Hematopoietic multipotent progenitor cell treated with erythropoietin and hydrocortisone succinate and interleukin-3 and kit ligand, for 17 days (in vitro differentiated cells): ENCODE data around the gene ADAMTS17.

Experiments
- DNase-seq: peaks from one replicate; pipeline ENCODE4 v3.0.0-alpha.2; 2015; ENCODE audit warnings: low spot score

Gene ADAMTS17

DNA sequence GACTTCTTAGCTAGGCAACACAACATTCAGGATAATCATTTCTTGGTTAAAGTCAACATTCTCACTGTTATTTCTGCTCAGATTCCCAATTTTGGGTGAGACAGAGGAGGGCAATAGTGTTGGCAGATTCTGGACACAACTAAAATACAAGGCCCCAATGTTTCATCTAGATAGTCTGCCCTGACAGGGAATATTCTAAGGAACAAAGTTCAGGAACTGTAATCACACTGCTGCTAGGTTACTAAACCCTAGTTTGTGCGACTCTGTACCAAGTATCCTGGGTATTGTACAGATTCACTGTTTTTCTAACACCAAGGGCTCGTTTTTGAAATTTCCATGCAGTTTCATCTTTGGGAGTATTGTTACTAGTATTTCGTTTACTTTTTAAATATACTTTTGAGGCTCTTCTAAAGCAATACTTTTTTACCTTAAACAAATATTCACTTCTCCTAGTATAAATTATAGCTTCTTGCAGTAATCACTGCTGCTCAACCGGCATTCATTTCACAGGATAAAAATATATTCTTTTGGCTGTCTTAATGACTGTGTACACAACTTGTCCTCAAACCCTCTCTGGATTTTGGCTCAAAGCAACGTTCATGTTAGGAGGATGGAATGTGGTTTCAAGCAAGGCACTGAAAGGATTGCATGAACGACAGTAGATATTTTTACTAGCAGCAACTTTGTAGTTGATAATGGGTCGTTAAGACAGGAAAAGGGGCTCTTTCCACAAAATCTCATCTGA lies 167.4 kb downstream of the ADAMTS17 start:
- no peak for DNase-seq

DNA sequence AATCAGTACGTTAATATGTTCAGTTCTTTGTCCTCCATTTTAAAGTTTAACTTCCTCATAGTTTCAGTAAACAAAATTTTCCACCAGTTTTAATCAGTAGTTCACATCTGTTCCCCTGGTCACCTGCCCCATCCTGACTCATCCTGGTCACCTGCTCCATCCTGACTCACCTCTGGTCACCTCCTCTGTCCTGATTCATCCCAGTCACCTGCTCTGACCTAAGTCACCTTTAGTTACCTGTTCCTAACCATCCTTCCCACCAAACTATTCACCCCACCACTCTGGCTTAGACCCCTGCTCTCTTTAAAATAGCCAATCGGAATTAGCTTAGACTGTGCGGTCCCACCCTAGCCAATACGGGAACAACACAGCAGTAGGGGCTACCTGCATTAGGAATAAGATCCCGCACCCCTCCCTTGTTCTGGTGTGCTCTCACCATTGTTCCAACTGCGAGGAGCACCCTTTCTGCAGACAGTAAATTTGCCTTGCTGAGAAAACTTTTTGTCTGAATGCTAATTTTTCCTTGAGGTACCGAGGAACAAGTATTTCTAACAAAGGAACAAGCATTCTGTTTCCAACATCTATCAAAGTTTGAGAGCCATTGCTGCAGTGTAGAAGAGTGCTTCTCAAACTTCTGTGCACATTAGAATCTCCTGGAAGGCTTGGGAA lies 169.3 kb downstream of the ADAMTS17 start:
- no peak for DNase-seq

DNA sequence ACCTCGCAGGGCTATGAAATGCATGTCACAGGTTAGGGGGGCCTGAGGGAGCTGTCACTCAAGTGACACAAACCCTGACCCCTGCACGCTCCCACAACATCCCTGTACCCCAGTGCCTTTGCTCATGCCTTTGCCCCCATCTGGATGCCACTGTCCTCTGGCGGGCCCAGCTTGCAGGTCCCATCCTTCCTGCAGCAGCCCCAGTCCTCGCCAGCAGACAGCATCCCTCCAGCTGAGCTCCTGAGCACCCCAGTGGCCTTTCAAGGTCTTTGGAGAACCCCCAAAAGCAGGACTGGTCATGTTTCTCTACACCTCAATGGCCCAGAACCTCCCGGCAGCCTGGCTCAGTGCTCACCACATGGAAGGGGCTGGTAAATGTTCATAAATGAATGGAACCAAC lies 170.4 kb downstream of the ADAMTS17 start:
- DNase-seq = no peak

DNA sequence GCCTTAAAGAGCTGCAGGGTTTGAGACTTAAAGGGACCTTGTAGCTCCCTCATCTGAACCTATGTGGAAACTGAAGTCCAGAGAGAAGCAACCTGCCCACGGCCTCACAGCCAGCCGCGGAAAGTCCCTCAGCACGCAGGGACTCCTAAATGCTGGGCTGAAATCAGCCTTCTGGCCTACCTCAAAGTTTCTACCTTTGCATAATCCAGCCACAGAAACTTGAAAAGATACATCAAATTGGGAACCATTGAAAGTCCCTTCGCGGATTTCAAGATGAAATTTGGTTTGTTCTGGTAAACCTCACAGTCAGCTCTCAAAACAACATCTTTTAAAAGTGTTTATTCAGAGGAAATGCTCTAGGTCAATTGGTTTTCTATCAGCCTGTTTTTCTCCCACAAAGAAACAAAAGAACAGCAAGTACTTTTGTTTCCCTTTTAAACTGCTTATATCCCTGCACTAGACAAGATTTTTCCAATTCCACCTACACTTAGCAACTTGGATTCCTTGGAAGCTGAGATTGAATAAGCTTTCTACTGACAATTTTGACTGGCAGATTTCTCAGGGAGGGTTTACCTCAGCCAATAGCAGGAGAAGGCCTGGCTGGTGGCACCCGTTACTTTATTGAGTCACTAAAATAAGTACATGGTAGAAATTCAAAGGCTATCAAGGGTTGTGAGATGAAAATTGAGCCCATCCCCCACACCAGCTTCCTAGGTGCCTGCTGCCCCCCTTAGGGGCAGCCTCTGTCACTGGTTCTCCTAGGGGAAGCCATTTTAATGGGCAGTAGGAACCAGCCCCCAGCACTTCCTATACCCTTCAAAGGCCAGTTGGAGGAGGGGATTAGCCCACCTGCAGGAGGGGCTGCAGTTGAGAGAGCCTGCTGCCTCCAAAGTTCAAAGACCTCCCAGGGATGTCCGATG lies 171.2 kb downstream of the ADAMTS17 start:
- DNase-seq = no peak

DNA sequence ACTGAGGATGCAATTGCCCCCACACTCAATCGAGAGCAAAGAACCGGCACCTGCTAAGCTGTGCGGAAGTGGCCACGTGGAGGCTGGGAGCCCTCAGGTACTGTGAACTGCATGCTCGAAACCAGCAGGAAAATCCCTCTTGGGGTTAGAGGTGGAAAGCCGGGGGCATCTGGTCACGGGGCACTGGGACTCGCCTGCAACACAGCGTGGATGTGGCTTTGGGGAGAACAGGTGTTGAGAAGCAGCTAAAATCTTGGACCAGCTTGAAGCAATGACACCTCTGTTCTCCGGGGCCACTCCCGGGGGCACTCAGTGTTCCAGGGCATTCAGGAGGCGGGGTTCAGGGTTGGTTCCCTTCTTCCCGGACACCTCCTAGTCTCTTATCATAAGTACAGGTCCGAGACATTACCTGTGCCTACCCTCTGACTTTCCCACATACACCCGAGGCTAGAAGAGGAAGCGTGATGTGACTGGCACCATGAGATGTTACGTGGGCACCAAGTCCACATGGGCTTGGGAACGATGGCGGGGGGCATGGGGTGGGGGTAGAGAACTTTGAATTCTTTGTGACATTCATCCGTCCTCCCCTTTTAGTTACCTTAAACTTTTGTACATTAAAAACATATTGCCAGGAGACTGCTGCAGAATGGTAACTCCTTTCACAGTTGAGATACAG lies 172.0 kb downstream of the ADAMTS17 start:
- DNase-seq = no peak

DNA sequence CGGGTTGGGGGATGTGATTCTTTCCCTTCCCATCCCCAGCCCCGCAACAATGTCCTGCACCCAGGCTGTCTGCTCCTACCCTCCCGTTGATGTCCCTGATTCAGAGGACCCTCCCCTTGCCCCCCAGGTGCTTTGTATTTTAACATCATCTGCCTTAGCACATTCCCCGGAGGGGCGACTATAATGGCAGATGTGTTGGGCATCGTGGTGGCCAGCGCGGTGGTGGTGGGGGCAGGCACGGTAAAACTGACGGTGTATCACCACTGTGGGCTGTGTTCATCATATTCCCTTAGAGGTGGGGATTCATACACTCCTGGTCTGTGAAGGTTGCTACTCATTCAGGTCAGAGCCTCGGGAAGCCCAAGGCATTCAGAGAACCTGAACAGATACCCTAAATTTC lies 173.0 kb downstream of the ADAMTS17 start:
- no peak for DNase-seq

DNA sequence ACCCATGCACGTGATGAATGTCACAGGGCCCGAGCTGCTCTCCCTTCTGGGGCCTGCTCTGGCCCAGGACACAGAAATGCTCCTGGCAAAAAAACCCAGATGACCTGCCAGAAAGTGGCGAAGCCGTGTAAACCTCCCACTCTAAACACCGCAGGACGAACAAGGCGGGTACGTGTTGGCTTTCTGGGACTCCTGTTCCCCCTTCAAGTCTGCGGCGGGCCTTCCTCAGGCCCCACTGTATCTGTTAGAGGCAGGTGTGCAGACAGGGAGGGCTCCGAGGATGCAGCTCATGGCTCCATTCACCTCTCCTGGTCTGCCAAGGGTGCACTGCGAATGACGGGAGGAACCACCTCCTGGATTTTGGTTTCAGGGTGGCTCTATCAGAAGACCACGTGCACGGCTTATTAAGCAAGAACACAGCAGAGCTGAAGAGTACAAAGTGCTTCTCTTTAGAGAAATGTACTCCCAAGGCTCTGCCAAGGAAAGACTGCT lies 173.8 kb downstream of the ADAMTS17 start:
- DNase-seq = no peak

DNA sequence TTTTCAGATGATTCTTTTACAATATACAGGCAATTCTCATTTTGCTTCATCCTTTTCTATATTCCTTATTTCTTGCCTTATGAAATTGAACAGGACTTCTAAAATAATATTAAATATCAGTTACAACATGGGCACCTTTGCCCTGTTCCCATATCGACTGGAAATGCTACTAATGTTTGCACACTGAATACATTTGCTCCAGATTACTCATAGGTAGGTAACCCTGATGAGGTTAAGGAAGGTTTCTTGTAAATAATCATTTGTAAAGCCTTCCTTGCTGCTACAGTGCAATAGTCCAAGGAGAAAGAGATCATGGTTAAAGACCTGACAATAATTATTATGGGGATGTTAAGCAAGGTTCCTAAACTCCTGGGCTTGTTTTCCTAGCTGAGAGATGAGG lies 175.5 kb downstream of the ADAMTS17 start:
- DNase-seq = no peak

DNA sequence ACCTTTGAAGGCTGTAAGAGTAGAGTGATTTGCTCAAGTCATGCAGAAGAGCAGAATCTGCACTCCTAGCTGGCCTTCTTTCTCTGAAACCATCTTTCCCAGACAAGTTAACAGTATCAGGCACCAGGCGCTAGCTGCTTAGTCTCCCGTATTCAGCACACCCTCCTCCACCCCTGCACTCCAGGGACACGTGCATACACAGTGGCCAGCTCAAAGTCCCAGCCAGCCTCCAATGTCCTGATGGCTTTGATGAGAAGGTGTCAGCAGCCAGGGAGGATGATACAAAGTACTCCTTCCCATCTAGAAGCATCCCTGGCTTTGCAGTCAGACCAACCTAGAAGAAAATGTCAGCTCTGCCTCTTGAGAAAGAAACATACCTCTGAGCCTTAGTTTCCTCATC lies 177.8 kb downstream of the ADAMTS17 start:
- no peak for DNase-seq

DNA sequence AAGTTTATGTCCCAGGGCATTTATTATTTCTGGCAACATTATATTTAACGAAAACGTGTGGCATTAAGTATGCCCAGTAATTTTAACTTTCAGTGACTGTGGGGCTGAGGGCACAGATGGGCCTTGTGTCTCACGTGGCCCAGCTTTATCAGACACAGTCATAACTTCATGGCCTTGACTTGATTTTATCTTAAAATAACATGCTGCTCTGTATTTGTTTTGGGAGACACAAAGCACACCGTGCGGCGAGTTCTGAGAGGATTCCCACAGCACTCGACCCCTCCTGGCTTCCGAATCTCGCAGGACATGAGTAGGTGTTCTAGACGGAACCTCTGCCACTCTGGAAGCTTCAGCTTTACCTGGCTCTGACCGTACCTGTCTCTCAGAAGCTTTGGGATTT lies 180.8 kb downstream of the ADAMTS17 start:
- DNase-seq = no peak

DNA sequence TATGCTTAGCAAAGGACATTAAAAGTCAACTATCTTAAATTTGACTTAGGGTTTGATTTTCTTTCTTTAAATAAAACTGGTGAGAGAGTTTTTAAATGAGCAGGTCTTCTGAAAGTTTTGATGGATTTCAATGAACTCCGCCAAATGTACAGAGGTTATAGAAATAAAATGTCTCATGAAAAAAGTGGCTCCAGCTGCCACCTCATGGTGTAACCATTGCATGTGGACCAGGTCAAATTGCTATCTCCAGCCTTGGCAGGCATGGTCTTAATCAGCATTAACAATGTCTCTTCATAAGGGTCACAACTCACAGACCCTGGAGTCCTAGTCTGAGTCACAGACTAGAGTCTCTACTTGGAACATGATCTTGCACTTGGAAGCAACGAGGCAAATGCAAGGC lies 182.3 kb downstream of the ADAMTS17 start:
- no peak for DNase-seq

DNA sequence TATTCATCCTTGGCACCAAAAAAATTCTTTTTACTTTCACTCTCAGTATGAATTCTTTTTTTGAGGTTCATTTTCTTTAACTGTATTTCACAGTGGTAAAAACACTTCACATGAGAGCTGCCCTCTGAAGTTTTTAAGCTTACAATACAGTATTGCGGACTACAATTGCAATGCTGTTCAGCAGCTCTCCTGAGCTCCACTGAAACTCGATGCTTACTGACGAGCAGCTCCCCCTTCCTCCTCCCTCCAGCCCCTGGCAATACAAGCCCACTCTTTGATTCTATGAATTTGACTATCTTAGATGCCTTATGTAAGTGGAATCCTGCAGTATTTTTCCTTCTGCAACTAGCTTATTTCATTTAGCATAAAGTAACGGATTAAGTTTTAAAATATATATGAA lies 183.4 kb downstream of the ADAMTS17 start:
- DNase-seq = no peak

DNA sequence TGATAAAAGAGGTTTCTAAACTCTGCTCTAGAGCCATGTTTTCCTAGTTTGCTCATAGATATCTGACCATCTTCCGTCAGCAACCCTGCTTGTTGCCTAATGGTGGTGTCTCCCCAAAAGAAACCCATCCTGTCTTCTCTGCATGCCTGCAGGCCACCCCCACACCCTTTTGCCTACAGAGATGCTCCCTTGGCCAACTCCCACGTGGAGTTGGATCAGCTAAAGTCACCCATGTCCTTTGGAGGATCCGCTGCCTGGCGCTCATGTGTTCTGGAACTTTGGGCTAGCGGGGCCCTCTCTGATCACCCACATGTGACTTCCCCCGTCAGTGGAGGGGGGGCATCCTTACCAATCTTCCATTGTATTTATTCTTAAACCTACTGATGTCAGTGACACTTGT lies 185.6 kb downstream of the ADAMTS17 start:
- DNase-seq = no peak

DNA sequence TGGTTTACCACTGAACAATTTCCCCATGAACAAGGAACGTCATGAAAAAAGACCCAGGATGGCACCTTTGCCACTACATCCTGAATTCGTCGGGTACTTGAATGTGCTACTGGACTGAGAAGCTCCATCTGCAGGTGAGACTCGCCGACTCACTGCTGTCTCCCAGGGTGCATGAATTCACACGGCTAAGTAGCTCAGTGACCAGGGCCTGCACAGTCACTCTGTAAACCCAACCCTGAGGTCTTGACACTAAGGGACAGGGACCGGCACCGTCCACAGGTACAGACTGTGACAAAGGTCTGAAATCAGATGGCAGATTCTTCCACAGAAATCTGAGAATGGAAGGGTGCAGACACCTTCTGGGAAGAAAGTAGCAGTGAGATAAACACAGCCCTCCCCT lies 187.4 kb downstream of the ADAMTS17 start:
- no peak for DNase-seq

DNA sequence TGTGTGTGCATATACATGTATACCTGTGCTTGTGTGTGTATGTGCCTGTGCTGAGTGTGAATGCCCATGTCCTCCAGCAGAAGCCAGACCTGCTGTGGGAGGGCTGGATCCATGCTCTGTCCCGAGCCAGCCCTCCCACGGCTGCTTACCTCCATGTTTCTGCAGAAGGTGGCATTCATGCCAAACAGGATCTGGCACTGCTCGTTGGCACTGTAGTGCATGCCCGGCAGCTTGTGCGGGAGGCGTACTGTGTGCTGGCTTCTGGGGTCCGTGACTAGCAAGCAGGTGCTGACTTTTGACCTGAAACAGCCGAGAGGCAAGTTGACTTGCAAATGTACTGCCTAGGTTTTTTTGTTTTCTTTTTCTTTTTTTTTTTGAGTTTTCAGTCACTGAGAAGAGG lies 189.3 kb downstream of the ADAMTS17 start:
- DNase-seq = no peak

DNA sequence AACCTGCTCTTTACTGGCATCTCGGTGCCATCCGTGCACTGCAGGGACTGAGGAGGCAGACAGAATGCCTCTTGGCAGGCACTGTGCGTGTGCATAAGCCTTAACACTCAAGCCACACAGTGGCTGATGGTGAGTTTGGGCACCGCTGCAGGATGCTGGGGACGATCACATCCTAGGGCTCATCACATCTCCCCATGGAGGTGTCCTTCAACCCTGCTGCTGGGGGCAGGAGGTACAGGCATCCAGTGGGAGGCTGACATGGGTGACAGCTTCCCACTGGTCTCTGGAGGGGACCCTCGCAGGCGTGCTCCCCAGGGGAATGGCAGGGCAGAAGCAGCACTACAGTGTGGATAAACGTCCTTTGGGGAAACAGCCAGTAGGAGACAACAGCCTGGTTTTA lies 190.9 kb downstream of the ADAMTS17 start:
- DNase-seq = no peak

DNA sequence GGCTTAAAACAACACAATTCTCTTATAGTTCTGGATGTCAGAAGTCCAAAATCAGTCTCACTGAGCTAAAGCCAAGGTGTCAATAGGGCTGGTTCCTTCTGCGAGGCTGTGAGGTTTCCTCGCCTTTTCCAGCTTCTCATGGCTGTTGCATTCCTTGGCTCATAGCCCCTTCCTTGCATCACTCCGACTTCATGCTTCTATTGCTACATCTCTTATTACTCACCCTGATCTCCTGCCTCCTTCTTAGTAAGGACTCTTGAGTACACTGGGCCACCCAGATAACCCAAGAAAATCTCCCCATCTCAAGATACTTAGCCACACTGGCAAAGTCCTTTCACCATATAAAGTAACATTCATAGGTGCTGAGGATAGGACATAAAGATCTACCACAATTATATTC lies 193.9 kb downstream of the ADAMTS17 start:
- no peak for DNase-seq

DNA sequence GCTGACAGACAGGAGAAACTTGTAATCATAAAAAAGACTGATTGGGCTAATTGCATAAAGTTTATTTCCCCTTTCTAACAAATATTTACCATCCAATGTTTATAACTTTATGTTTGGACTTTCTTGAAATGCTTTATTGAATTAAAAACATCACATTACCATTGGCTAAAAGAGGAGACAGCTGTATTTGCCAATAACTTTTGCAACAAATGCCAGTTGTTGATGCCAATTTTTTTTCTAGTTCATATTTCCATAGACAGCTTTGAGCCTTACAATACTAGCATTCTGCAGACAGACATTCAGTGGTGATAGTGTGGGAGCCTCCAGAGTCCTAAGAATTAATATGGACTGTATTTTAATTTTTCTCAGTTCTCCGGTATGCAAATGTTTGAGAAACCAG lies 198.4 kb downstream of the ADAMTS17 start:
- DNase-seq = no peak

DNA sequence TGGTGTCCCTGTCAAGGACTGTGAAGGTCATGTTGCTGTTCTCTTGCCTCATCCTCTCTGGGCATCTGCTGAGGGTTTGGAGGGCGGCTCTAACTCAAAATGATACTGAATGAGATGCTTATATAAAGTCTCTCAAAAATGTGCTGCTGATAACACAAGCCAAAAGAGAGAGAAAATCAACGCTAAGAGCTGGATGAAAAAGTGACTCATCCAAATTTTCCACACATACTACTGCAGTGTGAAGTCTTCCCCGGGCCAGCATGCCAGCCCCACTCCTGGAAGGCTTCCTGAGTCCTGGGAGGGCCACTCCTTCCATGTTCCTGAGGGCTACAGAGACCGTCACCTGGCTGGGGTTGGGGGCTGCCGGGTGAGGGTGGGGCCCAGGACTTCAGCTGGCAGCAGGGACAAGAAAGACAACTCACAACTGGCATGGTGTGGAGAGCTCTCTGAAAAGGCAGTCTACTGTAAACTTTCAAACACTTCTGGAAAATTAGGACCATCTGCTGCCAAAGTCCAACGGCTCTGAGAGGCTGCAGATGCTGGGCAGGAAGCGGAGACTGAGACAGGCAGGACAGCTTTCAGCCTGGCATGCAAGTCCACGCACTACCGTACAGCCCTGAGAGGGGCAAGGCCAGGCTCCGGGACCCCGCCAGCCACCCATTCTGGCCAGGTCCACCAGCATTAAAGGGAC lies 200.3 kb downstream of the ADAMTS17 start:
- no peak for DNase-seq

DNA sequence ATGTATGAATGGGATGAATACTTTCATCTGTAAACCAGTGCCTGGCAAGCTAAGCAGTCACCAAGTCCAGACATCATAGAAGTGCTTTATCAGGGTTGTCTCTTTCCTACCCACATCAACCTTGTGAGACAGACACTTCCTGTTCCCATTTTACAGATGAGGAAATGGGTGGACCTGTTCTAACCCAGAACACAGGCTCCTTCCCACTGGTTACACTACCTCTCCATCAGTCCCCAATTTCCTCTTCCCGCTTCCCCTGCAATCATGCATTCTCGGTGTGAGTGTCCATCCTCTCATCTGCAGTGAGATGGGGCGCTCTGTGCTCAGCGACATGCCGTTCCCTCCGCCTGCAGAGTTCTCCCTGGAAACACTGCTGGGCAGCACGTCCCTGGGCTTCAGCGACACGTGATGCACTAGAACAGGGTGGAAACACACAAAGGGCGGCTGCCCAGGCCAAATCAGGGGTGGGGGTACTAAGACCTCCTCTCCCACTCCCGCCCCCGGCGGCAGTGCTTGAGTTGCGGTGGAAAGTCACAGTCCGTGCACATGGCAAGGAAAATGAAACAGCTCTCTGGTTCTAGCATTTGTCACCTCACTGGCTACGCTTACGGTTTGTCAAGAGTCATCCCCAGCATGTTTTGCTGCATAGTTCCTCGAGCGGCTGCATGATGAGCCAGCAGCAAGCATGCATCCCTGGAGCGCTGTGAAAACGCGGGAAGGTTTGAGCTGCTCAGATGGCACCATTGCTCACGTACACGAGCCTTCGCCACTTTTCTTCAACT lies 201.1 kb downstream of the ADAMTS17 start:
- no peak for DNase-seq

DNA sequence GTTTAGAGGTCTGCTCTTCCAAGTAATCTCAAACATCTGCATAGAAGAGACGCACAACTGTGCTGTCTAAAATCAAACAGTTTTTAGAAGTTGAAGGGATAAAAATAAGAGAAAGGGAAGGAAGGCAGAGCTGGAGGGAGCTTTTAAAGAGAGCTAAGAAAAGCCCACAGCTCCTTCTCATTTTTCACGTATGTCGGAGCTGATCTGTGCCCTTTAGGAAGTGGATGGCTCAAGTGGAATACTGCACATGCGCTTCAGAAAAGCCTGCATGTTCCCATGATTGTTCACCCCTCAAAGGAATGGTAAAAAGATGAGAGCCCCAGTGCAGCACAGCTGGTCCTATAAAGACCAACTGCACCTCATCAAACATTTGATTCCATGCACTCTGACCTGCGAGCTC lies 207.2 kb downstream of the ADAMTS17 start:
- DNase-seq = no peak
